CD8-positive, alpha-beta memory T cell (primary cell): ENCODE data around the gene RGS9. TPM values are rescaled to one million over a fixed set of nuclear protein-coding genes. Genes with fewer than 3 reads are reported as not detected.
"Not testable (repeated sequence)": the region's sequence is repeated elsewhere in the genome, so short reads cannot be mapped to it uniquely, and the experiment has no call there.

Experiments
- CTCF ChIA-PET: fragments of 350-600 bp; sonication (Branson Sonifier 250); formaldehyde crosslinking; loops from one replicate; lab custom pipeline; 2021; ENCODE audit warnings: antibody characterized with exemption; lab: Charles Lee
- POLR2A ChIA-PET: fragments of 350-600 bp; sonication (Branson Sonifier 250); formaldehyde crosslinking; loops from one replicate; lab custom pipeline; 2021; ENCODE audit warnings: antibody characterized with exemption; lab: Charles Lee
- DNase-seq, 5 donors: peaks; one replicate each; pipeline versions ENCODE4 v3.0.0 to v3.0.0-alpha.2; 2020 to 2022; ENCODE audit warnings: mixed read lengths in 1 of 5
- H3K27ac ChIP-seq: one replicate; pipeline ENCODE4 v1.7.0; 2013; ENCODE audit warnings: low read depth, mild to moderate bottlenecking, low read length, moderate library complexity
- H3K27me3 ChIP-seq: 2 replicates; pipeline ENCODE4 v1.7.0; 2013; ENCODE audit warnings: low read length, mild to moderate bottlenecking; ENCODE audit not compliant: insufficient read depth, poor library complexity, severe bottlenecking
- H3K36me3 ChIP-seq: 2 replicates; pipeline ENCODE4 v1.7.0; 2013; ENCODE audit warnings: mild to moderate bottlenecking, low read length, moderate library complexity; ENCODE audit not compliant: insufficient read depth
- H3K4me1 ChIP-seq: 2 replicates; pipeline ENCODE4 v1.7.0; 2013; ENCODE audit warnings: mild to moderate bottlenecking, low read length, moderate library complexity; ENCODE audit not compliant: insufficient read depth
- H3K4me3 ChIP-seq: 2 replicates; pipeline ENCODE4 v1.7.0; 2013; ENCODE audit warnings: mild to moderate bottlenecking, low read length
- H3K9me3 ChIP-seq: 2 replicates; pipeline ENCODE4 v1.7.0; 2013; ENCODE audit warnings: mild to moderate bottlenecking, low read length
- H3K27ac Mint-ChIP-seq, 8 donors: one replicate each; pipeline ENCODE4 v1.8.0; 2020 to 2021; ENCODE audit warnings: mixed read lengths in 8 of 8, mild to moderate bottlenecking in 6 of 8, inconsistent platforms in 3 of 8, moderate library complexity in 3 of 8
- H3K27me3 Mint-ChIP-seq, 2 donors: one replicate each; pipeline ENCODE4 v1.8.0; 2020 to 2021; ENCODE audit warnings: mixed read lengths in 2 of 2, mild to moderate bottlenecking in 1 of 2, moderate library complexity in 1 of 2
- H3K36me3 Mint-ChIP-seq, 3 donors: one replicate each; pipeline ENCODE4 v1.8.0; 2020 to 2021; ENCODE audit warnings: mixed read lengths in 3 of 3, inconsistent platforms in 1 of 3, mild to moderate bottlenecking in 1 of 3
- H3K4me1 Mint-ChIP-seq, 3 donors: one replicate each; pipeline ENCODE4 v1.8.0; 2020 to 2021; ENCODE audit warnings: mixed read lengths in 3 of 3, inconsistent platforms in 1 of 3, mild to moderate bottlenecking in 1 of 3
- H3K4me3 Mint-ChIP-seq, 7 donors: one replicate each; pipeline ENCODE4 v1.8.0; 2020 to 2021; ENCODE audit warnings: mixed read lengths in 7 of 7, mild to moderate bottlenecking in 6 of 7, moderate library complexity in 4 of 7, inconsistent platforms in 2 of 7
- H3K9me3 Mint-ChIP-seq, 5 donors: one replicate each; pipeline ENCODE4 v1.8.0; 2020 to 2022; ENCODE audit warnings: mixed read lengths in 5 of 5, mild to moderate bottlenecking in 3 of 5, moderate library complexity in 2 of 5, inconsistent platforms in 1 of 5
- polyA plus RNA-seq: library from polyadenylated mRNA; unstranded; fragments of 300-500 nt; fragmentation: Illumina TruSeq; gene quantifications from one replicate; pipeline ENCODE4 v1.2.3, GENCODE V29; 2021
- total RNA-seq, 2 experiments: library from RNA; stranded (reverse); gene quantifications; one replicate each; pipeline ENCODE4 v1.2.3, GENCODE V29; 2021

The RGS9 gene
- total and polyA plus RNA-seq, 3 experiments from 2014 or later: 1.4 to 8.9 (median 2.6) TPM

- H3K27me3 Mint-ChIP-seq, H3K9me3 ChIP-seq, H3K27me3 ChIP-seq, H3K36me3 ChIP-seq, H3K27ac ChIP-seq, DNase-seq, H3K9me3 Mint-ChIP-seq, H3K4me3 ChIP-seq, POLR2A ChIA-PET, H3K36me3 Mint-ChIP-seq: not testable (repeated sequence)
- CTCF ChIA-PET: interaction anchor here (1.0 to 4.5 kb wide), 4 partner anchors 17 to 80 kb away, joined by 4 to 23 read pairs (median 4); partner anchors contain the start of gene RGS9
- peak overlapping the region; percentile 71 to 99 (median 96) for H3K27ac Mint-ChIP-seq
- peaks cover 62 to 77% (median 62%) of the 10 kb centered on the region in 3 donors for H3K4me1 Mint-ChIP-seq
- peaks cover 52% of the 10 kb centered on the region for H3K4me1 ChIP-seq
- H3K4me3 Mint-ChIP-seq: peak overlapping the region; percentile 62 to 87 (median 75)
Observed at GRCh38 chr17:65180752-65181236, 43.6 kb downstream of the RGS9 start.

- no peaks in the 10 kb centered on the region for H3K36me3 Mint-ChIP-seq
- Histone ChIP-seq H3K4me1 (peaks cover 46% of the 10 kb centered on the region), H3K9me3 (no peaks in the 10 kb centered on the region), H3K36me3 (no peaks in the 10 kb centered on the region), H3K4me3 (no peak overlapping the region), H3K27me3 (no peaks in the 10 kb centered on the region), H3K27ac (no peak overlapping the region)
- H3K27ac Mint-ChIP-seq: peak overlapping the region; percentile 71 to 98 (median 94)
- ChIA-PET POLR2A (no interaction called here), CTCF (interaction anchor here (1.0 to 4.5 kb wide), 6 partner anchors 12 to 81 kb away, joined by 3 to 23 read pairs (median 4); partner anchors contain the start of gene RGS9)
- H3K27me3 Mint-ChIP-seq: peaks cover 0 to 1% of the 10 kb centered on the region in 2 donors
- no peak for DNase-seq
- peaks cover 62 to 71% (median 62%) of the 10 kb centered on the region in 3 donors for H3K4me1 Mint-ChIP-seq
- H3K9me3 Mint-ChIP-seq: no peaks in the 10 kb centered on the region
- peak overlapping the region in 6 of 7 donors; percentile 50 to 81 (median 68) for H3K4me3 Mint-ChIP-seq
Observed at GRCh38 chr17:65181237-65182061, 44.3 kb downstream of the RGS9 start.

- H3K4me1 Mint-ChIP-seq: peaks cover 62 to 65% (median 62%) of the 10 kb centered on the region in 3 donors
- ChIA-PET CTCF (interaction anchor here (1.0 to 4.5 kb wide), 3 partner anchors 11 to 46 kb away, joined by 3 to 23 read pairs (median 4); partner anchors contain the start of gene RGS9), POLR2A (no interaction called here)
- no peak for DNase-seq
- no peaks in the 10 kb centered on the region for H3K36me3 ChIP-seq
- no peaks in the 10 kb centered on the region for H3K9me3 Mint-ChIP-seq
- no peaks in the 10 kb centered on the region for H3K9me3 ChIP-seq
- peak overlapping the region; percentile 71 to 98 (median 94) for H3K27ac Mint-ChIP-seq
- H3K27ac ChIP-seq: no peak overlapping the region
- no peak overlapping the region for H3K4me3 ChIP-seq
- peak overlapping the region in 6 of 7 donors; percentile 23 to 81 (median 63) for H3K4me3 Mint-ChIP-seq
- H3K27me3 Mint-ChIP-seq: peaks cover 0 to 1% of the 10 kb centered on the region in 2 donors
- H3K36me3 Mint-ChIP-seq: no peaks in the 10 kb centered on the region
- H3K27me3 ChIP-seq: no peaks in the 10 kb centered on the region
- H3K4me1 ChIP-seq: peaks cover 43% of the 10 kb centered on the region
Observed at GRCh38 chr17:65182233-65182632, 45.1 kb downstream of the RGS9 start.

- H3K27ac ChIP-seq: no peak overlapping the region
- no peak for DNase-seq
- H3K9me3 Mint-ChIP-seq: no peaks in the 10 kb centered on the region
- no peaks in the 10 kb centered on the region for H3K27me3 ChIP-seq
- H3K36me3 Mint-ChIP-seq: no peaks in the 10 kb centered on the region
- H3K4me3 Mint-ChIP-seq: peak overlapping the region in 2 of 7 donors; percentile 9 to 46
- peaks cover 54 to 59% (median 59%) of the 10 kb centered on the region in 3 donors for H3K4me1 Mint-ChIP-seq
- H3K27ac Mint-ChIP-seq: peak overlapping the region in 6 of 8 donors; percentile 26 to 88 (median 60)
- ChIA-PET POLR2A (no interaction called here), CTCF (interaction anchor here (1.1 to 4.5 kb wide), 2 partner anchors 47 to 222 kb away, joined by 3 to 23 read pairs; partner anchors contain the start of gene RGS9)
- peaks cover 42% of the 10 kb centered on the region for H3K4me1 ChIP-seq
- peaks cover 0 to 1% of the 10 kb centered on the region in 2 donors for H3K27me3 Mint-ChIP-seq
- H3K36me3 ChIP-seq: no peaks in the 10 kb centered on the region
- no peaks in the 10 kb centered on the region for H3K9me3 ChIP-seq
- no peak overlapping the region for H3K4me3 ChIP-seq
Observed at GRCh38 chr17:65183736-65184135, 46.6 kb downstream of the RGS9 start.

- Mint-ChIP-seq H3K27me3 (peaks cover 0 to 1% of the 10 kb centered on the region in 2 donors), H3K4me3 (peak overlapping the region in 1 of 7 donors; percentile 19), H3K9me3 (no peaks in the 10 kb centered on the region), H3K27ac (peak overlapping the region in 6 of 8 donors; percentile 57 to 87 (median 72)), H3K4me1 (peaks cover 47 to 52% (median 52%) of the 10 kb centered on the region in 3 donors), H3K36me3 (no peaks in the 10 kb centered on the region)
- H3K27ac ChIP-seq: no peak overlapping the region
- H3K4me3 ChIP-seq: no peak overlapping the region
- H3K4me1 ChIP-seq: peaks cover 35% of the 10 kb centered on the region
- H3K36me3 ChIP-seq: no peaks in the 10 kb centered on the region
- no peak for DNase-seq
- POLR2A ChIA-PET: no interaction called here
- H3K27me3 ChIP-seq: no peaks in the 10 kb centered on the region
- CTCF ChIA-PET: interaction anchor here (1.3 kb wide), 1 partner anchor 47 kb away, joined by 4 read pairs; the partner anchor contains the start of gene RGS9
- H3K9me3 ChIP-seq: no peaks in the 10 kb centered on the region
Observed at GRCh38 chr17:65184235-65184959, 47.2 kb downstream of the RGS9 start.

GRCh38 chr17:65185062-65185461 is 47.9 kb downstream of the RGS9 start:
- Mint-ChIP-seq H3K27ac (peak overlapping the region in 6 of 8 donors; percentile 20 to 87 (median 66)), H3K9me3 (no peaks in the 10 kb centered on the region), H3K27me3 (peaks cover 0 to 1% of the 10 kb centered on the region in 2 donors), H3K36me3 (no peaks in the 10 kb centered on the region), H3K4me1 (peaks cover 40 to 45% (median 45%) of the 10 kb centered on the region in 3 donors), H3K4me3 (peak overlapping the region in 1 of 7 donors; percentile 16)
- ChIA-PET POLR2A (no interaction called here), CTCF (interaction anchor here (1.3 kb wide), 3 partner anchors 11 to 48 kb away, joined by 3 to 4 read pairs (median 4); partner anchors contain the start of gene RGS9)
- no peaks in the 10 kb centered on the region for H3K36me3 ChIP-seq
- no peak overlapping the region for H3K4me3 ChIP-seq
- H3K9me3 ChIP-seq: no peaks in the 10 kb centered on the region
- H3K27me3 ChIP-seq: no peaks in the 10 kb centered on the region
- H3K27ac ChIP-seq: no peak overlapping the region
- DNase-seq: no peak
- peaks cover 29% of the 10 kb centered on the region for H3K4me1 ChIP-seq

GRCh38 chr17:65185668-65186382 is 48.7 kb downstream of the RGS9 start:
- peaks cover 21% of the 10 kb centered on the region for H3K4me1 ChIP-seq
- no peak for DNase-seq
- H3K4me3 ChIP-seq: no peak overlapping the region
- no peaks in the 10 kb centered on the region for H3K36me3 ChIP-seq
- ChIA-PET POLR2A (no interaction called here), CTCF (interaction anchor here (1.3 kb wide), 3 partner anchors 11 to 49 kb away, joined by 3 to 4 read pairs (median 4); partner anchors contain the start of gene RGS9)
- H3K9me3 ChIP-seq: no peaks in the 10 kb centered on the region
- H3K27me3 Mint-ChIP-seq: peaks cover 0 to 1% of the 10 kb centered on the region in 2 donors
- no peaks in the 10 kb centered on the region for H3K9me3 Mint-ChIP-seq
- H3K27ac ChIP-seq: no peak overlapping the region
- peaks cover 33 to 38% (median 38%) of the 10 kb centered on the region in 3 donors for H3K4me1 Mint-ChIP-seq
- H3K36me3 Mint-ChIP-seq: no peaks in the 10 kb centered on the region
- no peak overlapping the region for H3K4me3 Mint-ChIP-seq
- no peak overlapping the region for H3K27ac Mint-ChIP-seq
- no peaks in the 10 kb centered on the region for H3K27me3 ChIP-seq
